ENCODE data around the gene KAT6B.

GRCh38 chr10:75049316-75050148 lies 223.1 kb downstream of the KAT6B start:
- no peak for TF ChIP-seq CTCF (IDR thresholded peaks at IDR 0.05 in 4 of 5, conservative IDR thresholded peaks at IDR 0.05 in 1 of 5)
- TF ChIP-seq POLR2A (IDR thresholded peaks at IDR 0.05) = no peak
